Muscle of arm (tissue), 12 donors: ENCODE results near the gene LHX6. TPM values are rescaled to one million over a fixed set of nuclear protein-coding genes. Genes with fewer than 3 reads are reported as not detected.

ENCODE experiments used
- DNase-seq: peaks from one replicate; pipeline ENCODE4 v3.0.0-alpha.2; 2013
- polyA plus RNA-seq, 12 donors: library from polyadenylated mRNA; unstranded; fragments of 120-200 nt; gene quantifications; one replicate each; pipeline ENCODE4 v1.2.1, GENCODE V29; 2013; ENCODE audit not compliant: insufficient read length in 12 of 12

Gene LHX6
- polyA plus RNA-seq, 12 donors: 3.0 to 5.7 (median 5.2) TPM; not detected in 1

GRCh38 chr9:122239722-122240121, 11.0 kb upstream of the LHX6 start:
- DNase-seq: no peak

GRCh38 chr9:122236681-122237080, 7.9 kb upstream of the LHX6 start:
- DNase-seq: no peak

- no peak for DNase-seq
These were observed 5.4 kb upstream of the LHX6 start for GRCh38 chr9:122234022-122234748.

GRCh38 chr9:122232796-122233306, 4.1 kb upstream of the LHX6 start:
- DNase-seq: no peak

- DNase-seq: no peak
These were observed 704 bp upstream of the LHX6 start for GRCh38 chr9:122229485-122229837.

- DNase-seq: no peak
These were observed 578 bp downstream of the LHX6 start for GRCh38 chr9:122228191-122228567.

GRCh38 chr9:122227575-122227900, 1.2 kb downstream of the LHX6 start:
- no peak for DNase-seq

- no peak for DNase-seq
These were observed 1.8 kb downstream of the LHX6 start for GRCh38 chr9:122226758-122227574.

- no peak for DNase-seq
These were observed 2.5 kb downstream of the LHX6 start for GRCh38 chr9:122226142-122226757.

- no peak for DNase-seq
These were observed 3.2 kb downstream of the LHX6 start for GRCh38 chr9:122225312-122226141.

- no peak for DNase-seq
These were observed 5.3 kb downstream of the LHX6 start for GRCh38 chr9:122223435-122223834.

- no peak for DNase-seq
These were observed 6.0 kb downstream of the LHX6 start for GRCh38 chr9:122222791-122223190.

- DNase-seq: no peak
These were observed 7.5 kb downstream of the LHX6 start for GRCh38 chr9:122221183-122221811.

- DNase-seq: no peak
These were observed 8.0 kb downstream of the LHX6 start for GRCh38 chr9:122220673-122221182.

- DNase-seq: no peak
These were observed 8.7 kb downstream of the LHX6 start for GRCh38 chr9:122219856-122220672.

GRCh38 chr9:122218935-122219855, 9.6 kb downstream of the LHX6 start:
- no peak for DNase-seq

GRCh38 chr9:122218071-122218934, 10.5 kb downstream of the LHX6 start:
- DNase-seq: no peak

- DNase-seq: no peak
These were observed 11.1 kb downstream of the LHX6 start for GRCh38 chr9:122217640-122218039.
